ENCODE data around the gene KIFC3. TPM values are rescaled to one million over a fixed set of nuclear protein-coding genes. Genes with fewer than 3 reads are reported as not detected.
"Not testable (repeated sequence)": the region's sequence is repeated elsewhere in the genome, so short reads cannot be mapped to it uniquely, and the experiment has no call there.

The KIFC3 gene
- total RNA-seq, 1 donor from 2014 or later, result 55.3 TPM

DNA sequence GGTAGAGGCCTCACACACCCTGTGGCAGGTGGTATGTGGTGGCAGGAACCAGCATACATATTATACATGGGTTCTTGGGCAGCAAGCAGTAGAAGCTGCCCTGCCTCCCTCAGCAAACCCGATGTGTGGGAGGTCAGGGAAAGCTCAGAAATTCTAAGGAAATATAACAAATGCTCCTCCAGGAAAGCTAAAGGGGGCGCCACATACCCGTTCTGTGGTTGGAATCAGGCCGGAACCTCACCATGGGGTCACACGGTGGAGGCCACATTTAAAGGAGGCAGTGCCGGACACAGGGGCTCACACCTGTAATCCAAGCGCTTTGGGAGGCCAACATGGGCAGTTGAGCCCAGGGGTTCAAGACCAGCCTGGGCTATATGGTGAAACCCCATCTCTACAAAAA, 79.1 kb downstream of the KIFC3 start:
- intact Hi-C loops (cut with DNase I), result loop anchor here (5.0 kb wide), 1 partner anchor 146 kb away; no protein-coding TSS in a partner anchor
- no peak for DNase-seq (ENCODE audit: missing footprints)
- no peak for ATAC-seq

- intact Hi-C loops (cut with DNase I), result loop anchor here (5.0 kb wide), 1 partner anchor 145 kb away; no protein-coding TSS in a partner anchor
- DNase-seq (ENCODE audit: missing footprints), result no peak
- no peak for ATAC-seq
Observed at GRCh38 chr16:57722651-57723050, 79.6 kb downstream of the KIFC3 start.

GRCh38 chr16:57722210-57722499, 80.1 kb downstream of the KIFC3 start:
- ATAC-seq (no peak), DNase-seq (ENCODE audit: missing footprints) (no peak)
- intact Hi-C loops (cut with DNase I), result loop anchor here (5.0 kb wide), 1 partner anchor 145 kb away; no protein-coding TSS in a partner anchor

GRCh38 chr16:57721356-57722209, 80.7 kb downstream of the KIFC3 start:
- ATAC-seq (no peak), DNase-seq (ENCODE audit: missing footprints) (no peak)
- intact Hi-C loops (cut with DNase I), result loop anchor here (2.0 to 5.0 kb wide), 2 partner anchors 131 to 144 kb away; no protein-coding TSS in a partner anchor

- no peak for DNase-seq (ENCODE audit: missing footprints)
- ATAC-seq, result peak; percentile 46
- intact Hi-C loops (cut with DNase I), result loop anchor here (2.0 to 5.0 kb wide), 2 partner anchors 129 to 143 kb away; no protein-coding TSS in a partner anchor
Observed at GRCh38 chr16:57720142-57720575, 82.1 kb downstream of the KIFC3 start.

GRCh38 chr16:57714047-57714446, 88.2 kb downstream of the KIFC3 start:
- no peak for ATAC-seq
- DNase-seq (ENCODE audit: missing footprints), result no peak
- intact Hi-C loops (cut with DNase I), result no loop called here

DNA sequence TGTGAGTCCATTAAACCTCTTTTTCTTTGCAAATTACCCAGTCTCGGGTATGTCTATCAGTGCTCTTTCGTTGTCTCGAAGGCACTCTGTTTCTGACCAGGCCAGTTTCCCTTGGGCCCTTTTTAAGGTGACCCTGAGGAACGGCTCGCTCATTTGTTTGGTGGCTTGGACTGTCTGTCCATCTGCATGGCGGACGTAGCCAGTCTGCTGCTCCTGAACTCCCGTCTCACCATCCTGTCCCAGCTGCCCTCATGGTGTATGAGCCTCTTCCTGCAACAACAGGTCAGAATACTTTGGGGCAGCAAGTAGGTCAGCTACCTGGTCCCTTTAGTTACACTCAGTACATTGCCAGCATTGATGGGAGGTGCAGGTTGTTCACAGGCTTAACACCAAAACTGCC, 88.7 kb downstream of the KIFC3 start:
- DNase-seq (ENCODE audit: missing footprints) (no peak), ATAC-seq (no peak)
- intact Hi-C loops (cut with DNase I), result no loop called here

DNA sequence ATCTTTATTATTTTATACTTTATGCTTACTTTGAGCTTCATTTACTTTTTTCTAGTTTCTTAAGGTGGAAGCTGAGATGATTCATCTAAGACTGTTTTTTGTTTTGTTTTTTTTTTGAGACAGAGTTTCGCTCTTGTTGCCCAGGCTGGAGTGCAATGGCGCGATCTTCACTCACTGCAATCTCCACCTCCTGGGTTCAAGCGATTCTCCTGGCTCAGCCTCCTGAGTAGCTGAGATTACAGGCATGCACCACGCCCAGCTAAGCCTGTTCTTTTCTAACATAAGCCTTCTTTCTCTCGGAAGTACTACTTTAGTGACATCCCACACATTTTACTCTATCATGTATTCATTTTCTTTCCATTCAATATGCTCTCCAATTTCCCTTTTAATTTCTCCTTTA, 89.7 kb downstream of the KIFC3 start:
- intact Hi-C loops (cut with DNase I); DNase-seq (ENCODE audit: missing footprints); ATAC-seq: not testable (repeated sequence)

DNA sequence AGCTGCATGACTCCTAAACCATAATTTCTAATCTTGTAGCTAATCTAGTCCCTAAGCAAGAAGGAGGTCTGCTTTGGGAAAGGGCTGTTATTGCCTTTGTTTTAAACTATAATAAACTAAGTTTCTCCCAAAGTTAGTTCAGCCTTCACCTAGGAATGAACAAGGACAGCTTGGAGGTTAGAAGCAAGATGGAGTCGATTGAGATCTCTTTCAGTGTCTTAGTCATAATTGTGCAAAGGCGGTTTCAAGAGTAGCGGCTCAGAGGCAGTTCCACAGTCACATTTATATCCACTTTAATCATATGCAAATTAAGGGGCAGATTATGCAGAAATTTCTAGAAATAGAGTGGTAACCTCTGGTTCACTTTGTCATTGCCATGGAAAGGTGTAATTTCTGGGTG, 90.3 kb downstream of the KIFC3 start:
- no peak for DNase-seq (ENCODE audit: missing footprints)
- ATAC-seq, result no peak
- intact Hi-C loops (cut with DNase I), result no loop called here

GRCh38 chr16:57711346-57711745, 90.9 kb downstream of the KIFC3 start:
- ATAC-seq, result no peak
- intact Hi-C loops (cut with DNase I), result no loop called here

DNA sequence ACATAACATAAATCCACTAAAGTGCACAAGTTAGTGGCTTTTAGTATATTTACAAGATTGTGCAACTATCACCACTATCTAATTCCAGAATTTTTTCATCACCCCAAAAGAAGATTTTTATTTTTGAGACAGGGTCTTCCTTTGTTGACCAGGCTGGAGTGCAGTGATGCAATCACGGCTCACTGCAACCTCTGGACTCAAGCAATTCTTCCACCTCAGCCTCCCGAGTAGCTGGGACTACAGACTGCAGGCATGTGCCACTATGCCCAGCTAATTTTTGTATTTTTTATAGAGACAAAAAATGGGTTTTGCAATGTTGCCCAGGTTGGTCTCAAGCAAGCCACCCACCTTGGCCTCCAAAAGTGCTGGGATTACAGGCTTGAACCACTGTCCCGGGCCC, 92.6 kb downstream of the KIFC3 start:
- no peak for ATAC-seq
- intact Hi-C loops (cut with DNase I), result no loop called here
- no peak for DNase-seq (ENCODE audit: missing footprints)

More at GRCh38 chr16:57711346-57711745, 90.9 kb downstream of the KIFC3 start:
- DNase-seq (ENCODE audit: missing footprints), result no peak

Small RNA genes lying within 50 kb of the gene (microRNA-seq; reads per million reads assigned to microRNA genes)
- gene MIR6772, result not detected

Other genes starting within 250 kb of the KIFC3 start
- 23.1 TPM for gene ADGRG1, start 173.9 kb downstream of the KIFC3 start, total RNA-seq
- 0.87 TPM for gene ADGRG3, start 134.2 kb downstream of the KIFC3 start, total RNA-seq
- gene DRC7, start 107.7 kb downstream of the KIFC3 start, total RNA-seq, result not detected
- 8.5 TPM for gene KATNB1, start 66.7 kb downstream of the KIFC3 start, total RNA-seq
- not detected for gene CNGB1, start 168.6 kb upstream of the KIFC3 start, total RNA-seq
- 7.0 TPM for gene ZNF319, start 198.2 kb upstream of the KIFC3 start, total RNA-seq
- gene USB1, start 198.9 kb upstream of the KIFC3 start, total RNA-seq, result 36.2 TPM
- gene MMP15, start 223.3 kb upstream of the KIFC3 start, total RNA-seq, result 70.3 TPM

Measured in Right ventricle myocardium inferior (tissue), 1 donor.